ENCODE data around the gene SLC35E2B. TPM values are rescaled to one million over a fixed set of nuclear protein-coding genes. Genes with fewer than 3 reads are reported as not detected.

The SLC35E2B gene
- total RNA-seq, 1 donor from 2014 or later: 45.1 TPM

GRCh38 chr1:1630191-1630964, 62.2 kb downstream of the SLC35E2B start:
- no peaks in the 10 kb centered on the region for H3K27me3 Mint-ChIP-seq (ENCODE audit: low read depth, unreplicated experiment)
- no peaks in the 10 kb centered on the region for H3K4me1 Mint-ChIP-seq (ENCODE audit: low read depth, unreplicated experiment)
- H3K36me3 Mint-ChIP-seq (ENCODE audit: low read depth, unreplicated experiment): no peaks in the 10 kb centered on the region
- DNase-seq (ENCODE audit: low read depth) (peak; percentile 38), FAIRE-seq (no peak)
- Histone ChIP-seq H3K9ac (ENCODE audit: low read length) (no peak overlapping the region), H3K27me3 (ENCODE audit: insufficient read depth, low read length) (peaks cover 3% of the 10 kb centered on the region), H3K4me3 (ENCODE audit: insufficient read depth, low read depth, low read length) (no peak overlapping the region), H3K9me3 (ENCODE audit: insufficient read depth, low read depth, low read length) (no peaks in the 10 kb centered on the region), H3K27ac (ENCODE audit: low read depth, low read length) (no peak overlapping the region), H3K4me1 (ENCODE audit: insufficient read depth, low read length) (no peaks in the 10 kb centered on the region), H3K4me2 (ENCODE audit: low read length) (peak overlapping the region; percentile 11), H3K79me2 (ENCODE audit: insufficient read depth, low read length) (no peaks in the 10 kb centered on the region), H3K36me3 (ENCODE audit: insufficient read depth, low read length) (no peaks in the 10 kb centered on the region), H4K20me1 (ENCODE audit: insufficient read depth, low read length) (no peaks in the 10 kb centered on the region), H2AFZ (ENCODE audit: low read depth, low read length) (no peak overlapping the region)
- H3K27ac Mint-ChIP-seq (ENCODE audit: unreplicated experiment): no peak overlapping the region
- H3K9me3 Mint-ChIP-seq (ENCODE audit: unreplicated experiment): no peaks in the 10 kb centered on the region
- no peak overlapping the region for H3K4me3 Mint-ChIP-seq (ENCODE audit: unreplicated experiment)
- no peak for TF ChIP-seq CTCF (IDR thresholded peaks at IDR 0.05; ENCODE audit: insufficient read depth, low read depth, low read length)
- TF ChIP-seq EZH2 (IDR thresholded peaks at IDR 0.05; ENCODE audit: insufficient read depth, low read length): peak; percentile 59

- FAIRE-seq (no peak), DNase-seq (ENCODE audit: low read depth) (no peak)
- H3K27ac ChIP-seq (ENCODE audit: low read depth, low read length): no peak overlapping the region
- no peak overlapping the region for H3K4me3 Mint-ChIP-seq (ENCODE audit: unreplicated experiment)
- no peak overlapping the region for H3K4me3 ChIP-seq (ENCODE audit: insufficient read depth, low read depth, low read length)
- H3K36me3 ChIP-seq (ENCODE audit: insufficient read depth, low read length): no peaks in the 10 kb centered on the region
- H3K27ac Mint-ChIP-seq (ENCODE audit: unreplicated experiment): no peak overlapping the region
- no peaks in the 10 kb centered on the region for H3K79me2 ChIP-seq (ENCODE audit: insufficient read depth, low read length)
- H3K36me3 Mint-ChIP-seq (ENCODE audit: low read depth, unreplicated experiment): no peaks in the 10 kb centered on the region
- H3K27me3 ChIP-seq (ENCODE audit: insufficient read depth, low read length): peaks cover 3% of the 10 kb centered on the region
- no peak overlapping the region for H3K9ac ChIP-seq (ENCODE audit: low read length)
- H3K27me3 Mint-ChIP-seq (ENCODE audit: low read depth, unreplicated experiment): no peaks in the 10 kb centered on the region
- TF ChIP-seq CTCF (IDR thresholded peaks at IDR 0.05; ENCODE audit: insufficient read depth, low read depth, low read length) (no peak), EZH2 (IDR thresholded peaks at IDR 0.05; ENCODE audit: insufficient read depth, low read length) (no peak)
- H3K9me3 ChIP-seq (ENCODE audit: insufficient read depth, low read depth, low read length): no peaks in the 10 kb centered on the region
- H2AFZ ChIP-seq (ENCODE audit: low read depth, low read length): no peak overlapping the region
- H3K4me2 ChIP-seq (ENCODE audit: low read length): no peak overlapping the region
- H3K4me1 Mint-ChIP-seq (ENCODE audit: low read depth, unreplicated experiment): no peaks in the 10 kb centered on the region
- H4K20me1 ChIP-seq (ENCODE audit: insufficient read depth, low read length): peaks cover 1% of the 10 kb centered on the region
- H3K9me3 Mint-ChIP-seq (ENCODE audit: unreplicated experiment): no peaks in the 10 kb centered on the region
- H3K4me1 ChIP-seq (ENCODE audit: insufficient read depth, low read length): no peaks in the 10 kb centered on the region
Measured at GRCh38 chr1:1629430-1630190, 63.0 kb downstream of the SLC35E2B start.
